HEK293T (cell line): Measurements from ENCODE around the gene PIK3R4.

ENCODE experiments used
- CTBP1 ChIP-seq: fragments of 450-650 bp; IDR thresholded peaks from 2 replicates; pipeline ENCODE4 v1.6.1; 2016; ENCODE audit warnings: borderline replicate concordance
- FOXK2 ChIP-seq: fragments of 450-650 bp; IDR thresholded peaks from 2 replicates; pipeline ENCODE4 v1.6.1; 2016; ENCODE audit warnings: mild to moderate bottlenecking
- FOXM1 ChIP-seq: fragments of 450-650 bp; IDR thresholded peaks from 2 replicates; pipeline ENCODE4 v1.6.1; 2017; ENCODE audit warnings: mild to moderate bottlenecking, borderline replicate concordance
- HDGF ChIP-seq: fragments of 450-650 bp; IDR thresholded peaks from 2 replicates; pipeline ENCODE4 v1.6.1; 2017; ENCODE audit warnings: antibody characterized with exemption, borderline replicate concordance
- NFRKB ChIP-seq: fragments of 450-650 bp; IDR thresholded peaks from 2 replicates; pipeline ENCODE4 v1.6.1; 2016; ENCODE audit warnings: mild to moderate bottlenecking, moderate library complexity
- SP1 ChIP-seq: fragments of 450-650 bp; IDR thresholded peaks from 2 replicates; pipeline ENCODE4 v1.6.1; 2017
- SUZ12 ChIP-seq: fragments of 450-650 bp; IDR thresholded peaks from 2 replicates; pipeline ENCODE4 v1.6.1; 2016; ENCODE audit warnings: mild to moderate bottlenecking
- TF ChIP-seq, protein P1 (sequence below): fragments of 450-650 bp; IDR thresholded peaks from 2 replicates; pipeline ENCODE4 v1.6.1; 2016

DNA sequence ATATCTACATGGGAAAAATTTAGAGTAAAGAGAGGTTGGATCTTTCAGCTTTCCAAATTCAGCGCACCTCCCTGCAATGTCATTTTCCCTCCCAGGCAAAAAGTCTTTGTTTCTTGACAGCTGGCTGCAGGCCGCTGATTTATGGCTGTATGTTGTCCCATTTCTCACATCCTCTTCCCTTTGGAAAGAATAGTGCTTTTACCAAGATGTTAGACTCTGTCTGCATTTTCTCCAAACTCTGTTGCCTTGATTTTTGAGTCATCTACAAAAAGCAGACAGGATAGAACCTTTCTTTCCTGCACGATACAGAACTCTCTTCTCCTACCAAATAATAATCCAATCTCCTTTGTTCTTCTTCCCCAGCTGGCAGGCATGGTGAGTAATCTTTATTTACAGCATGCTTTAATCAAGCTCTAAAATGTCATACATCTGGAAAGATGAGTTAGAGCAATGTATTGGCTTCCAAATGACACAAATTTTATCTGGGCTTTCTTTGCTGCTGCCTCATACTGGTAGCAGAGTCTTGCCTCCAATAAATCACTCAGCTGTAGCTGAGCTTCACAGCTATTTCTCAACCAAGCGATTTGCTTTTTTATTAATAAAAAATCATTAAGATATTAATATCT lies 101.9 kb downstream of the PIK3R4 start:
- no peak for TF ChIP-seq FOXM1
- no peak for TF ChIP-seq FOXK2
- no peak for TF ChIP-seq SP1
- TF ChIP-seq SUZ12: no peak
- TF ChIP-seq, protein P1, sequence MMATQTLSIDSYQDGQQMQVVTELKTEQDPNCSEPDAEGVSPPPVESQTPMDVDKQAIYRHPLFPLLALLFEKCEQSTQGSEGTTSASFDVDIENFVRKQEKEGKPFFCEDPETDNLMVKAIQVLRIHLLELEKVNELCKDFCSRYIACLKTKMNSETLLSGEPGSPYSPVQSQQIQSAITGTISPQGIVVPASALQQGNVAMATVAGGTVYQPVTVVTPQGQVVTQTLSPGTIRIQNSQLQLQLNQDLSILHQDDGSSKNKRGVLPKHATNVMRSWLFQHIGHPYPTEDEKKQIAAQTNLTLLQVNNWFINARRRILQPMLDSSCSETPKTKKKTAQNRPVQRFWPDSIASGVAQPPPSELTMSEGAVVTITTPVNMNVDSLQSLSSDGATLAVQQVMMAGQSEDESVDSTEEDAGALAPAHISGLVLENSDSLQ: peak; percentile 43; the same call in 1 of the 2 replicates
- TF ChIP-seq HDGF: no peak
- TF ChIP-seq NFRKB: no peak
- TF ChIP-seq CTBP1: no peak
